HG02588 (cell line): ENCODE measurements around the gene KCTD5.

Experiments
- ATAC-seq: cut with Tn5 transposase; IDR thresholded peaks from one replicate; pipeline ENCODE4 v1.9.1; 2021; ENCODE audit warnings: mild to moderate bottlenecking, moderate library complexity; ENCODE audit not compliant: unreplicated experiment

Gene KCTD5

GRCh38 chr16:2708955-2709587 lies 26.7 kb downstream of the KCTD5 start:
- no peak for ATAC-seq

GRCh38 chr16:2709588-2709984 lies 27.3 kb downstream of the KCTD5 start:
- no peak for ATAC-seq

GRCh38 chr16:2710021-2710710 lies 27.8 kb downstream of the KCTD5 start:
- no peak for ATAC-seq

- ATAC-seq: no peak
Measured at GRCh38 chr16:2710711-2711231, 28.4 kb downstream of the KCTD5 start.

GRCh38 chr16:2711370-2712062 lies 29.2 kb downstream of the KCTD5 start:
- no peak for ATAC-seq

GRCh38 chr16:2712063-2712441 lies 29.7 kb downstream of the KCTD5 start:
- no peak for ATAC-seq

GRCh38 chr16:2712546-2712945 lies 30.2 kb downstream of the KCTD5 start:
- no peak for ATAC-seq

- no peak for ATAC-seq
Measured at GRCh38 chr16:2713523-2713922, 31.2 kb downstream of the KCTD5 start.

GRCh38 chr16:2713985-2714774 lies 31.9 kb downstream of the KCTD5 start:
- ATAC-seq: no peak

- no peak for ATAC-seq
Measured at GRCh38 chr16:2715064-2715463, 32.7 kb downstream of the KCTD5 start.

GRCh38 chr16:2715519-2715918 lies 33.2 kb downstream of the KCTD5 start:
- ATAC-seq: no peak

GRCh38 chr16:2715966-2716885 lies 33.9 kb downstream of the KCTD5 start:
- no peak for ATAC-seq

- ATAC-seq: no peak
Measured at GRCh38 chr16:2716948-2717347, 34.6 kb downstream of the KCTD5 start.

GRCh38 chr16:2717383-2718263 lies 35.3 kb downstream of the KCTD5 start:
- no peak for ATAC-seq

- ATAC-seq: no peak
Measured at GRCh38 chr16:2719328-2720063, 37.2 kb downstream of the KCTD5 start.

GRCh38 chr16:2720064-2720457 lies 37.7 kb downstream of the KCTD5 start, which contains the start of gene PRSS27:
TSS of gene PRSS27 (minus strand) at chr16:2720224. CDS start at chr16:2720160, 64 bp downstream.
- no peak for ATAC-seq

GRCh38 chr16:2720719-2721633 lies 38.7 kb downstream of the KCTD5 start:
- ATAC-seq: peak; percentile 80
